HCT116 (cell line): Measurements from ENCODE around the gene BNC2. TPM values are rescaled to one million over a fixed set of nuclear protein-coding genes. Genes with fewer than 3 reads are reported as not detected.

Experiments used
- ATAC-seq: fragments of 200-7000 bp; cut with Tn5 transposase; 2 replicates; pipeline ENCODE4 v1.9.1; 2020; ENCODE audit warnings: mild to moderate bottlenecking, moderate library complexity
- BruUV-seq: library from RNA; stranded (reverse); fragments of 400-500 nt; replicated peaks from 2 replicates; lab custom pipeline; 2021; lab: Mats Ljungman, UMichigan
- CTCF ChIA-PET: fragments of 300-600 bp; sonication (Branson Sonifier 250); formaldehyde crosslinking; loops from one replicate; lab custom pipeline; 2021; ENCODE audit warnings: antibody characterized with exemption; lab: Charles Lee
- POLR2A ChIA-PET: fragments of 300-600, 350-600 bp; sonication (Branson Sonifier 250); formaldehyde crosslinking; loops from one replicate; lab custom pipeline; 2021; ENCODE audit warnings: antibody characterized with exemption; lab: Charles Lee
- RAD21 ChIA-PET, 2 experiments: fragments of 300-600 bp; sonication (Branson Sonifier 250); formaldehyde crosslinking; loops; one replicate each; lab custom pipeline; 2023; ENCODE audit warnings: low total read pairs in 2 of 2; ENCODE audit not compliant: uncharacterized antibody in 2 of 2, unreplicated experiment in 2 of 2, low non-redundant PET in 1 of 2; lab: Charles Lee
- DNase-seq: peaks from one replicate; pipeline ENCODE4 v3.0.0-alpha.2; 2010; ENCODE audit warnings: low read depth, low spot score
- H2AFZ ChIP-seq: fragments of 200-600 bp; shearing (Covaris generic), sonication (generic); 2 replicates; pipeline ENCODE4 v1.6.1; 2017; ENCODE audit warnings: low read depth, mixed run types, mixed read lengths, antibody characterized with exemption, low read length; ENCODE audit not compliant: poor library complexity, severe bottlenecking
- H3K27ac ChIP-seq: 2 replicates; pipeline ENCODE4 v1.5.1; 2012; ENCODE audit warnings: low read depth, low read length
- H3K27me3 ChIP-seq: fragments of 200-600 bp; sonication (generic); 2 replicates; pipeline ENCODE4 v1.6.1; 2016; ENCODE audit warnings: mixed run types, low read length, mixed read lengths; ENCODE audit not compliant: insufficient read depth
- H3K36me3 ChIP-seq, 2 experiments: fragments of 200-500 bp in 1 of 2; fragments of 200-600 bp in 1 of 2; sonication (Bioruptor generic) in 1 of 2; sonication (generic) in 1 of 2; 2 replicates each; pipeline versions ENCODE4 v1.5.1 to v1.6.1; 2014 to 2016; ENCODE audit warnings: low read length in 2 of 2, inconsistent platforms in 1 of 2, mixed read lengths in 1 of 2, mixed run types in 1 of 2; ENCODE audit not compliant: insufficient read depth in 2 of 2, control insufficient read depth in 1 of 2
- H3K4me1 ChIP-seq, 2 experiments: fragments of 200-600 bp in 1 of 2; sonication (generic) in 1 of 2; 2 replicates each; pipeline versions ENCODE4 v1.5.1 to v1.6.1; 2012 to 2017; ENCODE audit warnings: low read length in 2 of 2, inconsistent platforms in 1 of 2, mild to moderate bottlenecking in 1 of 2, mixed read lengths in 1 of 2, mixed run types in 1 of 2, moderate library complexity in 1 of 2; ENCODE audit not compliant: insufficient read depth in 2 of 2, control insufficient read depth in 1 of 2
- H3K4me2 ChIP-seq: fragments of 200-600 bp; sonication (generic); 2 replicates; pipeline ENCODE4 v1.6.1; 2017; ENCODE audit warnings: mixed run types, low read length, mixed read lengths
- H3K4me3 ChIP-seq, 2 experiments: fragments of 200-600 bp in 1 of 2; sonication (generic) in 1 of 2; replicated peaks in 1 of 2; 2 replicates each; pipeline ENCODE4 v1.5.1; 2011 to 2016; ENCODE audit warnings: low read length in 2 of 2, control low read depth in 1 of 2, low read depth in 1 of 2, mild to moderate bottlenecking in 1 of 2, mixed read lengths in 1 of 2, mixed run types in 1 of 2
- H3K79me2 ChIP-seq: fragments of 200-600 bp; sonication (generic); 2 replicates; pipeline ENCODE4 v1.6.1; 2017; ENCODE audit warnings: mild to moderate bottlenecking, mixed run types, low read length, moderate library complexity, mixed read lengths; ENCODE audit not compliant: insufficient read depth
- H3K9ac ChIP-seq: fragments of 200-600 bp; sonication (generic); 2 replicates; pipeline ENCODE4 v1.6.1; 2016; ENCODE audit warnings: low read length, mixed read lengths
- H3K9me2 ChIP-seq: fragments of 200-600 bp; sonication (generic), shearing (Covaris generic); 2 replicates; pipeline ENCODE4 v1.6.1; 2017; ENCODE audit warnings: mixed run types, mild to moderate bottlenecking, moderate library complexity; ENCODE audit not compliant: insufficient read depth
- H3K9me3 ChIP-seq, 2 experiments: fragments of 200-500 bp in 1 of 2; fragments of 200-600 bp in 1 of 2; sonication (Bioruptor generic) in 1 of 2; sonication (generic) in 1 of 2; 2 replicates each; pipeline ENCODE4 v1.6.1; 2014 to 2017; ENCODE audit warnings: low read length in 2 of 2, mixed read lengths in 2 of 2, inconsistent platforms in 1 of 2, low read depth in 1 of 2, mild to moderate bottlenecking in 1 of 2, mixed run types in 1 of 2, moderate library complexity in 1 of 2; ENCODE audit not compliant: control insufficient read depth in 1 of 2, insufficient read depth in 1 of 2
- H4K20me1 ChIP-seq: fragments of 200-600 bp; sonication (generic), shearing (Covaris generic); 2 replicates; pipeline ENCODE4 v1.6.1; 2017; ENCODE audit warnings: mixed run types, mild to moderate bottlenecking, moderate library complexity; ENCODE audit not compliant: insufficient read depth
- CBX3 ChIP-seq: IDR thresholded peaks from 2 replicates; pipeline ENCODE4 v1.6.1; 2012; ENCODE audit warnings: low read depth
- ELF1 ChIP-seq: IDR thresholded peaks from 2 replicates; pipeline ENCODE4 v1.6.1; 2012; ENCODE audit warnings: low read depth, borderline replicate concordance
- EZH2 ChIP-seq: fragments of 200-600 bp; sonication (generic); IDR thresholded peaks from 2 replicates; pipeline ENCODE4 v1.6.1; 2017; ENCODE audit warnings: antibody characterized with exemption, mixed run types
- EZH2phosphoT487 ChIP-seq: fragments of 200-600 bp; IDR thresholded peaks from 2 replicates; pipeline ENCODE4 v1.6.1; 2018; ENCODE audit warnings: antibody characterized with exemption, borderline replicate concordance
- FOSL1 ChIP-seq: IDR thresholded peaks from 2 replicates; pipeline ENCODE4 v1.6.1; 2012; ENCODE audit warnings: low read depth
- JUND ChIP-seq: IDR thresholded peaks from 2 replicates; pipeline ENCODE4 v1.6.1; 2012
- RAD21 ChIP-seq: IDR thresholded peaks from 2 replicates; pipeline ENCODE4 v1.6.1; 2012; ENCODE audit warnings: low read depth, mild to moderate bottlenecking
- REST ChIP-seq: IDR thresholded peaks from 2 replicates; pipeline ENCODE4 v1.6.1; 2012; ENCODE audit warnings: low read depth
- SP1 ChIP-seq: IDR thresholded peaks from 2 replicates; pipeline ENCODE4 v1.6.1; 2012; ENCODE audit warnings: low read depth
- SRF ChIP-seq: IDR thresholded peaks from 2 replicates; pipeline ENCODE4 v1.6.1; 2012; ENCODE audit warnings: low read depth
- YY1 ChIP-seq: IDR thresholded peaks from 2 replicates; pipeline ENCODE4 v1.6.1; 2011; ENCODE audit warnings: low read length, low read depth, moderate library complexity, mild to moderate bottlenecking; ENCODE audit not compliant: insufficient replicate concordance; ENCODE audit errors: extremely low read depth
- ZFX ChIP-seq: fragments of 450-650 bp; IDR thresholded peaks from 2 replicates; pipeline ENCODE4 v1.6.1; 2017
- intact Hi-C: fragments of 100-400 bp; cut with micrococcal nuclease; formaldehyde crosslinking; loops from 2 replicates; pipeline ENCODE4 v1.10.0; 2022
- total RNA-seq: library from RNA; stranded (reverse); gene quantifications from one replicate; pipeline ENCODE4 v1.2.1, GENCODE V29; 2021; ENCODE audit not compliant: unreplicated experiment
- TF ChIP-seq, protein P1 (sequence below), 3 experiments: fragments of 200-600 bp in 1 of 3; sonication (generic) in 1 of 3; IDR thresholded peaks in 2 of 3; conservative IDR thresholded peaks in 1 of 3; 2 replicates each; pipeline ENCODE4 v1.5.1; 2012 to 2017; ENCODE audit warnings: low read depth in 2 of 3, low read length in 2 of 3, antibody characterized with exemption in 1 of 3, borderline replicate concordance in 1 of 3, control low read depth in 1 of 3, mild to moderate bottlenecking in 1 of 3, mixed read lengths in 1 of 3, mixed run types in 1 of 3, moderate library complexity in 1 of 3; ENCODE audit not compliant: insufficient read depth in 1 of 3
- TF ChIP-seq, protein P2 (sequence below): IDR thresholded peaks from 2 replicates; pipeline ENCODE4 v1.6.1; 2012

The BNC2 gene
- total RNA-seq, 1 experiment from 2014 or later, result 0.37 TPM

- no peaks in the 10 kb centered on the region for H4K20me1 ChIP-seq
- H3K9me2 ChIP-seq, result no peaks in the 10 kb centered on the region
- H3K4me2 ChIP-seq, result no peak overlapping the region
- H3K36me3 ChIP-seq, result no peaks in the 10 kb centered on the region
- ChIA-PET RAD21 (no interaction called here), POLR2A (no interaction called here), CTCF (no interaction called here)
- intact Hi-C loops, result no loop called here
- H3K4me3 ChIP-seq, result no peak overlapping the region
- no peak overlapping the region for H2AFZ ChIP-seq
- no peak for TF ChIP-seq RAD21
- TF ChIP-seq CBX3, result no peak
- no peak for TF ChIP-seq ZFX
- no peak for TF ChIP-seq EZH2phosphoT487
- no peak for TF ChIP-seq SRF
- TF ChIP-seq EZH2, result no peak
- TF ChIP-seq ELF1, result no peak
- no peak for TF ChIP-seq YY1
- TF ChIP-seq, protein P1, sequence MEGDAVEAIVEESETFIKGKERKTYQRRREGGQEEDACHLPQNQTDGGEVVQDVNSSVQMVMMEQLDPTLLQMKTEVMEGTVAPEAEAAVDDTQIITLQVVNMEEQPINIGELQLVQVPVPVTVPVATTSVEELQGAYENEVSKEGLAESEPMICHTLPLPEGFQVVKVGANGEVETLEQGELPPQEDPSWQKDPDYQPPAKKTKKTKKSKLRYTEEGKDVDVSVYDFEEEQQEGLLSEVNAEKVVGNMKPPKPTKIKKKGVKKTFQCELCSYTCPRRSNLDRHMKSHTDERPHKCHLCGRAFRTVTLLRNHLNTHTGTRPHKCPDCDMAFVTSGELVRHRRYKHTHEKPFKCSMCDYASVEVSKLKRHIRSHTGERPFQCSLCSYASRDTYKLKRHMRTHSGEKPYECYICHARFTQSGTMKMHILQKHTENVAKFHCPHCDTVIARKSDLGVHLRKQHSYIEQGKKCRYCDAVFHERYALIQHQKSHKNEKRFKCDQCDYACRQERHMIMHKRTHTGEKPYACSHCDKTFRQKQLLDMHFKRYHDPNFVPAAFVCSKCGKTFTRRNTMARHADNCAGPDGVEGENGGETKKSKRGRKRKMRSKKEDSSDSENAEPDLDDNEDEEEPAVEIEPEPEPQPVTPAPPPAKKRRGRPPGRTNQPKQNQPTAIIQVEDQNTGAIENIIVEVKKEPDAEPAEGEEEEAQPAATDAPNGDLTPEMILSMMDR (IDR thresholded peaks at IDR 0.05 in 2 of 3, conservative IDR thresholded peaks at IDR 0.05 in 1 of 3; ENCODE audit: borderline replicate concordance in 1 of 3, insufficient read depth in 1 of 3, low read depth in 2 of 3, low read length in 2 of 3), result no peak
- no peaks in the 10 kb centered on the region for H3K79me2 ChIP-seq
- no TSS peak for BruUV-seq
- ATAC-seq (no peak), DNase-seq (no peak)
- H3K27ac ChIP-seq, result no peak overlapping the region
- H3K9ac ChIP-seq, result no peak overlapping the region
- H3K27me3 ChIP-seq, result no peaks in the 10 kb centered on the region
- H3K9me3 ChIP-seq, result no peaks in the 10 kb centered on the region
- H3K4me1 ChIP-seq, result no peaks in the 10 kb centered on the region
Observed at GRCh38 chr9:16475257-16475656, 395.2 kb downstream of the BNC2 start.

DNA sequence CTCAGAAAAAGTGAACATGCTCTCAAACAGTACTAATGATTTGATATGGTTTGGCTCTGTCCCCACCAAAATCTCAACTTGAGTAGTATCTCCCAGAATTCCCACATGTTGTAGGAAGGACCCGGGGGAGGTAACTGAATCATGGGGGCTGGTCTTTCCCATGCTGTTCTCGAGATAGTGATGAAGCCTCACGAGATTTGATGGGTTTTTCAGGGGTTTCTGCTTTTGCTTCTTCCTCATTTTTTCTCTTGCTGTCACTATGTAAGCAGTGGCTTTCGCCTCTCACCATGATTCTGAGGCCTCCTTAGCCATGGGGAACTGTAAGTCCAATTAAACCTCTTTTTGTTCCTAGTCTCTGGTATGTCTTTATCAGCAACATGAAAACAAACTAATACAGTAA lies 401.3 kb downstream of the BNC2 start:
- CTCF ChIA-PET, result no interaction called here
- Histone ChIP-seq H3K4me2 (no peak overlapping the region), H3K4me3 (no peak overlapping the region), H4K20me1 (no peaks in the 10 kb centered on the region), H3K27ac (no peak overlapping the region), H2AFZ (no peak overlapping the region), H3K9me2 (no peaks in the 10 kb centered on the region), H3K9ac (no peak overlapping the region), H3K36me3 (no peaks in the 10 kb centered on the region), H3K9me3 (no peaks in the 10 kb centered on the region), H3K27me3 (no peaks in the 10 kb centered on the region), H3K4me1 (no peaks in the 10 kb centered on the region), H3K79me2 (no peaks in the 10 kb centered on the region)
- RAD21 ChIA-PET, result no interaction called here
- DNase-seq (no peak), ATAC-seq (no peak)
- intact Hi-C loops, result no loop called here
- POLR2A ChIA-PET, result no interaction called here
- BruUV-seq, result no TSS peak
- TF ChIP-seq JUND (no peak), RAD21 (no peak), REST (no peak), FOSL1 (no peak), SRF (no peak), SP1 (no peak), CBX3 (no peak)
- TF ChIP-seq, protein P1 (IDR thresholded peaks at IDR 0.05 in 2 of 3, conservative IDR thresholded peaks at IDR 0.05 in 1 of 3; ENCODE audit: borderline replicate concordance in 1 of 3, insufficient read depth in 1 of 3, low read depth in 2 of 3, low read length in 2 of 3), result no peak
- TF ChIP-seq, protein P2, sequence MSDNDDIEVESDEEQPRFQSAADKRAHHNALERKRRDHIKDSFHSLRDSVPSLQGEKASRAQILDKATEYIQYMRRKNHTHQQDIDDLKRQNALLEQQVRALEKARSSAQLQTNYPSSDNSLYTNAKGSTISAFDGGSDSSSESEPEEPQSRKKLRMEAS, result no peak
